Keratinocyte (primary cell): ENCODE results near the gene CMBL.

Experiments
- CTCF ChIP-seq, 3 experiments: IDR thresholded peaks in 1 of 3; conservative IDR thresholded peaks in 1 of 3; optimal IDR thresholded peaks in 1 of 3; 2 replicates in 2 of 3; 3 replicates in 1 of 3; pipeline versions ENCODE3 to v1.5.1; 2011; ENCODE audit warnings: low read length in 3 of 3, mild to moderate bottlenecking in 3 of 3, moderate library complexity in 2 of 3, control low read depth in 1 of 3, inconsistent platforms in 1 of 3; ENCODE audit not compliant: insufficient read depth in 2 of 3; ENCODE audit errors: extremely low read depth in 1 of 3
- EZH2 ChIP-seq: IDR thresholded peaks from one replicate; pipeline ENCODE4 v1.6.1; 2012; ENCODE audit warnings: inconsistent platforms, mild to moderate bottlenecking, low read length, moderate library complexity

GRCh38 chr5:10337986-10338385 lies 30.3 kb upstream of the CMBL start:
- TF ChIP-seq CTCF (optimal IDR thresholded peaks at IDR 0.05 in 1 of 3, IDR thresholded peaks at IDR 0.05 in 1 of 3, conservative IDR thresholded peaks at IDR 0.05 in 1 of 3; ENCODE audit: extremely low read depth in 1 of 3, insufficient read depth in 2 of 3, low read length in 3 of 3) (no peak), EZH2 (no peak)
